Keratinocyte (primary cell): ENCODE measurements around the gene ARHGAP24. TPM values are rescaled to one million over a fixed set of nuclear protein-coding genes. Genes with fewer than 3 reads are reported as not detected.

Experiments
- DNase-seq: peaks from one replicate; pipeline ENCODE4 v3.0.0-alpha.2; 2011; ENCODE audit warnings: low read depth, missing footprints, low spot score
- FAIRE-seq: peaks from 2 replicates; lab custom pipeline; 2011; peaks lifted over from hg19 to GRCh38; lab: Jason Lieb, UNC
- H2AFZ ChIP-seq: 2 replicates; pipeline ENCODE4 v1.6.0; 2012; ENCODE audit warnings: low read length, control low read depth, inconsistent platforms; ENCODE audit not compliant: control insufficient read depth
- H3K27ac ChIP-seq: 2 replicates; pipeline ENCODE4 v1.5.1; 2011; ENCODE audit warnings: low read length; ENCODE audit not compliant: control insufficient read depth, insufficient read depth
- H3K27me3 ChIP-seq: 3 replicates; pipeline ENCODE4 v1.6.0; 2011; ENCODE audit warnings: low read length; ENCODE audit not compliant: control insufficient read depth, insufficient read depth; ENCODE audit errors: extremely low read depth
- H3K36me3 ChIP-seq, 2 experiments: 2 replicates in 1 of 2; 3 replicates in 1 of 2; pipeline ENCODE4 v1.5.1; 2011; ENCODE audit warnings: low read length in 2 of 2, mild to moderate bottlenecking in 1 of 2; ENCODE audit not compliant: control insufficient read depth in 2 of 2, insufficient read depth in 2 of 2; ENCODE audit errors: extremely low read depth in 1 of 2
- H3K4me1 ChIP-seq: 3 replicates; pipeline ENCODE4 v1.5.1; 2011; ENCODE audit warnings: low read length; ENCODE audit not compliant: control insufficient read depth, insufficient read depth; ENCODE audit errors: extremely low read depth
- H3K4me2 ChIP-seq: 3 replicates; pipeline ENCODE4 v1.6.0; 2011; ENCODE audit warnings: low read depth, low read length; ENCODE audit not compliant: control insufficient read depth, insufficient read depth; ENCODE audit errors: extremely low read depth
- H3K4me3 ChIP-seq, 3 experiments: fragments of 200-600 bp in 1 of 3; sonication (generic) in 1 of 3; 2 replicates in 2 of 3; 3 replicates in 1 of 3; pipeline ENCODE4 v1.5.1; 2011 to 2016; ENCODE audit warnings: low read length in 3 of 3, mild to moderate bottlenecking in 3 of 3, control low read depth in 2 of 3, inconsistent platforms in 1 of 3, low read depth in 1 of 3, mixed read lengths in 1 of 3, mixed run types in 1 of 3, moderate library complexity in 1 of 3; ENCODE audit not compliant: control insufficient read depth in 2 of 3, insufficient read depth in 2 of 3; ENCODE audit errors: extremely low read depth in 1 of 3
- H3K79me2 ChIP-seq: 2 replicates; pipeline ENCODE4 v1.6.0; 2012; ENCODE audit warnings: low read length; ENCODE audit not compliant: control insufficient read depth, insufficient read depth
- H3K9ac ChIP-seq: 3 replicates; pipeline ENCODE4 v1.6.0; 2011; ENCODE audit warnings: low read length; ENCODE audit not compliant: control insufficient read depth, insufficient read depth; ENCODE audit errors: extremely low read depth
- H3K9me1 ChIP-seq: 3 replicates; pipeline ENCODE4 v1.6.0; 2011; ENCODE audit warnings: low read length; ENCODE audit not compliant: control insufficient read depth, insufficient read depth; ENCODE audit errors: extremely low read depth
- H3K9me3 ChIP-seq: 2 replicates; pipeline ENCODE4 v1.5.1; 2012; ENCODE audit warnings: low read depth, low read length; ENCODE audit not compliant: control insufficient read depth
- H4K20me1 ChIP-seq: 3 replicates; pipeline ENCODE4 v1.6.0; 2011; ENCODE audit warnings: low read length; ENCODE audit not compliant: control insufficient read depth, insufficient read depth; ENCODE audit errors: extremely low read depth
- EZH2 ChIP-seq: IDR thresholded peaks from one replicate; pipeline ENCODE4 v1.6.1; 2012; ENCODE audit warnings: inconsistent platforms, mild to moderate bottlenecking, low read length, moderate library complexity
- dilution Hi-C: fragments of 300-500 bp; cut with MboI; formaldehyde crosslinking; loops from one replicate; pipeline ENCODE4 v1.7.0; 2020; ENCODE audit warnings: low sequenced_read_pairs; ENCODE audit not compliant: extremely low pct_ligation_motif_present
- polyA plus RNA-seq, 5 experiments: library from polyadenylated mRNA; depleted of rRNA in 3 of 5; stranded (reverse) in 3 of 5; stranded (forward) in 1 of 5; unstranded in 1 of 5; fragments of >200 nt; gene quantifications; 1 replicate in 1 of 5; 2 replicates in 3 of 5; 3 replicates in 1 of 5; pipeline versions ENCODE4 v1.2.1 to v1.2.3, GENCODE V29; 2011 to 2012; ENCODE audit warnings: missing spikeins in 2 of 5, low read depth in 1 of 5, low replicate concordance in 1 of 5
- TF ChIP-seq, protein P1 (sequence below), 3 experiments: IDR thresholded peaks in 1 of 3; conservative IDR thresholded peaks in 1 of 3; optimal IDR thresholded peaks in 1 of 3; 2 replicates in 2 of 3; 3 replicates in 1 of 3; pipeline versions ENCODE3 to v1.5.1; 2011; ENCODE audit warnings: low read length in 3 of 3, mild to moderate bottlenecking in 3 of 3, moderate library complexity in 2 of 3, control low read depth in 1 of 3, inconsistent platforms in 1 of 3; ENCODE audit not compliant: insufficient read depth in 2 of 3; ENCODE audit errors: extremely low read depth in 1 of 3

ARHGAP24 gene
- polyA plus RNA-seq, 1 donor (not counting 4 experiments of a cell fraction or from before 2014, with no cell fraction given), result 0.87 TPM

DNA sequence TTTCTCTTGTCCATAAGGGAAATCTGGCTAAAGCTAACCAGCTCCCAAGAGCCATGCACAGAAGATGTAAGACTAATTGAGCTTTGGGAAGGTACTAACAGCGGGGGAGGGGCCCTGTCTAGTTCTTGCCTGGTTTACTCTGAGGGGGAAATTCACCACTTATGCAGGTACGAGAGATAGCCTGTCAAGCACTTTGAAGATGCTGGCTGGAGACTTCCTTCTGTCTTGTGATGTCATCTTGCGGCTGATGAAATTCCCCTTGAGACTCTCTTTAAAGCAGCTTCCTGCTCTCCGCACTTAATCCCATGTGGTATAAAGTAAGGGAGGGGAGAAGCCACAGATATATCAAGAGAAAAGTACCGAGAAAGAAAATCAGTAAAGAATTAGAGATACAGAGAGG lies 539.6 kb downstream of the ARHGAP24 start:
- no peak overlapping the region for H3K27ac ChIP-seq
- dilution Hi-C loops, result no loop called here
- no peaks in the 10 kb centered on the region for H3K79me2 ChIP-seq
- FAIRE-seq (no peak), DNase-seq (no peak)
- H3K4me2 ChIP-seq, result no peak overlapping the region
- no peaks in the 10 kb centered on the region for H3K9me1 ChIP-seq
- H3K9ac ChIP-seq, result no peak overlapping the region
- H3K27me3 ChIP-seq, result no peaks in the 10 kb centered on the region
- H3K4me3 ChIP-seq, result no peak overlapping the region
- no peaks in the 10 kb centered on the region for H3K36me3 ChIP-seq
- no peak overlapping the region for H2AFZ ChIP-seq
- H3K4me1 ChIP-seq, result no peaks in the 10 kb centered on the region
- no peaks in the 10 kb centered on the region for H3K9me3 ChIP-seq
- no peak for TF ChIP-seq EZH2
- TF ChIP-seq, protein P1, sequence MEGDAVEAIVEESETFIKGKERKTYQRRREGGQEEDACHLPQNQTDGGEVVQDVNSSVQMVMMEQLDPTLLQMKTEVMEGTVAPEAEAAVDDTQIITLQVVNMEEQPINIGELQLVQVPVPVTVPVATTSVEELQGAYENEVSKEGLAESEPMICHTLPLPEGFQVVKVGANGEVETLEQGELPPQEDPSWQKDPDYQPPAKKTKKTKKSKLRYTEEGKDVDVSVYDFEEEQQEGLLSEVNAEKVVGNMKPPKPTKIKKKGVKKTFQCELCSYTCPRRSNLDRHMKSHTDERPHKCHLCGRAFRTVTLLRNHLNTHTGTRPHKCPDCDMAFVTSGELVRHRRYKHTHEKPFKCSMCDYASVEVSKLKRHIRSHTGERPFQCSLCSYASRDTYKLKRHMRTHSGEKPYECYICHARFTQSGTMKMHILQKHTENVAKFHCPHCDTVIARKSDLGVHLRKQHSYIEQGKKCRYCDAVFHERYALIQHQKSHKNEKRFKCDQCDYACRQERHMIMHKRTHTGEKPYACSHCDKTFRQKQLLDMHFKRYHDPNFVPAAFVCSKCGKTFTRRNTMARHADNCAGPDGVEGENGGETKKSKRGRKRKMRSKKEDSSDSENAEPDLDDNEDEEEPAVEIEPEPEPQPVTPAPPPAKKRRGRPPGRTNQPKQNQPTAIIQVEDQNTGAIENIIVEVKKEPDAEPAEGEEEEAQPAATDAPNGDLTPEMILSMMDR (optimal IDR thresholded peaks at IDR 0.05 in 1 of 3, IDR thresholded peaks at IDR 0.05 in 1 of 3, conservative IDR thresholded peaks at IDR 0.05 in 1 of 3; ENCODE audit: extremely low read depth in 1 of 3, insufficient read depth in 2 of 3, low read length in 3 of 3), result no peak
- no peaks in the 10 kb centered on the region for H4K20me1 ChIP-seq

DNA sequence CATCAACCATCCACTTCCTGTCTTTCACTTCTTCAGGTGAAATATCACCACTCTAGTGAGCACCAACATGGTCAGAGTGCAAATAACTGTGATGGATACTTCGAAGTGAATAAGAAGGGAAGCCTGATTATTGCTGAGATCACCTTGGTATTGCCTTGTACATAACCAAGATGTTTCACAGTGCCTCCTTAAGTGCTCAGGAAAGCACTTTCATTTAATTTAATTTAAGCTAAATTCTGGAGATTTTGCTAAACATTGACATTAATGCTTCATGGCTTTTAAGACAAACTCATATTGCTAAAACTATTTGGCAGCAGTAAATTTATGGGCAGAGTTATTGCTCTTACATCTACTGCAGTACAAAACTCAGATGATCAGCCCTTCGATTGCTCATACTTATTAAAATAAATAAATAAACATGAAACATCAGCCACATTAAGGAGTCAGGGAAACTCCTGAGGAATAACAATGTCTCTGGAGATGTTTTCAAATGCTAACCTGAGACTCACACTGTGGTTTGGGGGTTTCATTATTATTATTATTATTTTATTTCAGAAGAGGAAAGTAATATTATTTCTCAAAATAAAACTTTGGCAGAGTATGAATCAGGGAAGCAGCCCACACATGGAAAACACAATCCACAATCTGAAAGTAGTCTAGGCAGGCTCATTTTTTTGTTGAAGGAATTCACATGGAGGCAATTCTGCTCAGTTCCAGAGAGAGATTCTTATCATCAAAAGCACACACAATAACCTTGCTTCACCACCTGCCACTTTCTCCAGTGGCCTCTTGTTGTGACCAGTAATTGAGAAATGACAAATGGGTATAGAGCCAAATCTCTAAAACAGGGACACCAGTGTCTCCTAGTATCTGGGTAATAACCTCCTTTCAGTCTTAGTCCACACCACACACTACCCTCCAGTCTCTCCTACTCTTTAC lies 540.7 kb downstream of the ARHGAP24 start:
- peak; percentile 5 for FAIRE-seq

More for the DNA sequence above, 540.7 kb downstream of the ARHGAP24 start:
- no peak for TF ChIP-seq EZH2
- TF ChIP-seq, protein P1 (optimal IDR thresholded peaks at IDR 0.05 in 1 of 3, IDR thresholded peaks at IDR 0.05 in 1 of 3, conservative IDR thresholded peaks at IDR 0.05 in 1 of 3; ENCODE audit: extremely low read depth in 1 of 3, insufficient read depth in 2 of 3, low read length in 3 of 3), result no peak
- no peaks in the 10 kb centered on the region for H3K4me1 ChIP-seq
- no peak overlapping the region for H3K4me2 ChIP-seq
- no peak for DNase-seq
- dilution Hi-C loops, result no loop called here
- no peak overlapping the region for H2AFZ ChIP-seq
- no peaks in the 10 kb centered on the region for H4K20me1 ChIP-seq
- no peaks in the 10 kb centered on the region for H3K36me3 ChIP-seq
- H3K27me3 ChIP-seq, result no peaks in the 10 kb centered on the region
- H3K9ac ChIP-seq, result no peak overlapping the region
- no peaks in the 10 kb centered on the region for H3K9me3 ChIP-seq
- H3K27ac ChIP-seq, result no peak overlapping the region
- H3K4me3 ChIP-seq, result no peak overlapping the region
- H3K79me2 ChIP-seq, result no peaks in the 10 kb centered on the region
- H3K9me1 ChIP-seq, result no peaks in the 10 kb centered on the region
